ENCODE results near the gene DIS3L2. TPM values are rescaled to one million over a fixed set of nuclear protein-coding genes. Genes with fewer than 3 reads are reported as not detected.

Gene DIS3L2
- total and polyA plus RNA-seq, 2 of the 8 experiments (the other 6 are each of a cell fraction or from before 2014, with no cell fraction given) = 11.5 to 21.6 TPM

GRCh38 chr2:232350804-232351685, 389.5 kb downstream of the DIS3L2 start:
- Histone ChIP-seq H4K91ac (replicated peaks; ENCODE audit: insufficient read length, low read length) (no peak overlapping the region), H3K23me2 (ENCODE audit: low read depth, low read length) (peaks cover 2% of the 10 kb centered on the region), H3K27me3 (replicated peaks in 1 of 4; ENCODE audit: control insufficient read depth in 3 of 4, extremely low read depth in 1 of 4, insufficient read depth in 3 of 4, low read length in 3 of 4) (peaks cover 25 to 47% (median 33%) of the 10 kb centered on the region in 4 experiments; a peak in 6 of 7 replicates), H3K23ac (ENCODE audit: insufficient read length) (no peak overlapping the region), H3K36me3 (ENCODE audit: control insufficient read depth in 2 of 4, insufficient read depth in 4 of 4, low read length in 3 of 4) (peaks cover 0 to 5% (median 0%) of the 10 kb centered on the region in 4 experiments; a peak in 1 of 8 replicates), H3K18ac (ENCODE audit: extremely low read depth, low read length) (no peak overlapping the region), H2AFZ (ENCODE audit: low read length) (peak overlapping the region; percentile 24; the same call in 1 of the 2 replicates), H3K79me1 (ENCODE audit: low read depth, low read length) (no peaks in the 10 kb centered on the region), H2AK5ac (ENCODE audit: low read depth, low read length) (no peak overlapping the region), H2BK12ac (ENCODE audit: low read depth, low read length) (no peak overlapping the region), H4K5ac (ENCODE audit: insufficient read length, low read depth, low read length) (no peak overlapping the region), H2BK20ac (ENCODE audit: low read length) (no peak overlapping the region), H2BK5ac (ENCODE audit: low read depth, low read length) (no peak overlapping the region), H3K4me3 (ENCODE audit: extremely low read depth in 1 of 4, insufficient read depth in 2 of 4, low read depth in 3 of 4, low read length in 4 of 4) (peak overlapping the region in 2 of 4 experiments; percentile 6 to 52; a peak in 4 of 8 replicates), H3K9ac (replicated peaks in 1 of 4; ENCODE audit: extremely low read depth in 1 of 4, low read depth in 3 of 4, low read length in 3 of 4) (no peak overlapping the region), H3K4ac (replicated peaks; ENCODE audit: insufficient read length, low read depth, low read length) (no peak overlapping the region), H2BK15ac (ENCODE audit: low read length) (no peak overlapping the region), H4K8ac (ENCODE audit: extremely low read depth, insufficient read depth, low read length) (peak overlapping the region; percentile 86; the same call in 1 of the 2 replicates), H3K4me2 (ENCODE audit: insufficient read depth in 1 of 2, low read depth in 2 of 2, low read length in 2 of 2) (peak overlapping the region; percentile 52 to 67), H3K79me2 (ENCODE audit: control insufficient read depth in 1 of 2, insufficient read depth in 2 of 2, low read length in 2 of 2) (no peaks in the 10 kb centered on the region), H3K4me1 (replicated peaks in 1 of 4; ENCODE audit: control insufficient read depth in 3 of 4, insufficient read depth in 4 of 4, low read length in 3 of 4) (peaks cover 0 to 4% (median 2%) of the 10 kb centered on the region in 4 experiments; a peak in 3 of 7 replicates), H4K20me1 (replicated peaks in 1 of 2; ENCODE audit: control insufficient read depth in 1 of 2, insufficient read depth in 2 of 2, low read length in 2 of 2) (no peaks in the 10 kb centered on the region), H3K27ac (ENCODE audit: low read depth, low read length) (no peak overlapping the region), H3K56ac (replicated peaks; ENCODE audit: insufficient read length, low read depth, low read length) (no peak overlapping the region), H3K14ac (ENCODE audit: insufficient read length) (no peak overlapping the region), H2BK120ac (replicated peaks; ENCODE audit: low read depth, low read length) (no peak overlapping the region), H3K9me3 (ENCODE audit: insufficient read depth in 2 of 2, low read depth in 1 of 2, low read length in 1 of 2) (peaks cover 6 to 8% of the 10 kb centered on the region in 2 experiments; a peak in 2 of 4 replicates)
- no peak for FAIRE-seq
- 47% methylated on average over 55 of the region's 76 CpGs; no CpG with 5 or more reads in 1 of the 2 experiments for WGBS, 2 experiments (ENCODE audit: extremely low coverage in 1 of 2, insufficient coverage in 1 of 2, insufficient read length in 1 of 2, insufficient replicate concordance in 2 of 2, low coverage in 1 of 2, low lambda C conversion rate in 2 of 2, missing lambda C conversion rate in 1 of 2)
- CTCF ChIA-PET (ENCODE audit: partially characterized antibody) = interaction anchor here (0.7 to 8.8 kb wide), 12 partner anchors 11 to 450 kb away, joined by 3 to 100 read pairs (median 4); no protein-coding TSS in a partner anchor
- POLR2A ChIA-PET (ENCODE audit: partially characterized antibody) = interaction anchor here (0.6 to 1.3 kb wide), 3 partner anchors 17 to 557 kb away, joined by 3 to 4 read pairs (median 3); no protein-coding TSS in a partner anchor
- peak; percentile 45; the same call in 1 of the 2 replicates for TF ChIP-seq E2F6 (IDR thresholded peaks at IDR 0.05)
- TF ChIP-seq MAX (IDR thresholded peaks at IDR 0.05) = peak; percentile 58; the same call in 1 of the 2 replicates
- TF ChIP-seq GABPA (IDR thresholded peaks at IDR 0.05; ENCODE audit: borderline replicate concordance, insufficient read depth, low read length) = 0 out of 2 replicates have a peak, but pooled peaks have one; percentile 43
- TF ChIP-seq NANOG (IDR thresholded peaks at IDR 0.05; ENCODE audit: insufficient read depth, low read depth, low read length, poor library complexity, severe bottlenecking) = no peak
- peak in 1 of 2 experiments; percentile 54 for DNase-seq (ENCODE audit: low read depth in 1 of 2, low spot score in 2 of 2)

Measured in H1 (cell line).